ENCODE results near the gene PTPRC.

- TF ChIP-seq EZH2 (IDR thresholded peaks at IDR 0.05; ENCODE audit: borderline replicate concordance, low read length) (no peak), CTCF (IDR thresholded peaks at IDR 0.05; ENCODE audit: low read length) (no peak)
Observed at GRCh38 chr1:198723127-198723526, 84.3 kb downstream of the PTPRC start.

Data from OCI-LY1 (cell line).